HG03108 (cell line): ENCODE measurements around the gene BEST1.
"Not testable (repeated sequence)": the region's sequence is repeated elsewhere in the genome, so short reads cannot be mapped to it uniquely, and the experiment has no call there.

Source experiments
- ATAC-seq: cut with Tn5 transposase; IDR thresholded peaks from one replicate; pipeline ENCODE4 v1.9.1; 2021; ENCODE audit warnings: moderate library complexity; ENCODE audit not compliant: unreplicated experiment

BEST1 gene

DNA sequence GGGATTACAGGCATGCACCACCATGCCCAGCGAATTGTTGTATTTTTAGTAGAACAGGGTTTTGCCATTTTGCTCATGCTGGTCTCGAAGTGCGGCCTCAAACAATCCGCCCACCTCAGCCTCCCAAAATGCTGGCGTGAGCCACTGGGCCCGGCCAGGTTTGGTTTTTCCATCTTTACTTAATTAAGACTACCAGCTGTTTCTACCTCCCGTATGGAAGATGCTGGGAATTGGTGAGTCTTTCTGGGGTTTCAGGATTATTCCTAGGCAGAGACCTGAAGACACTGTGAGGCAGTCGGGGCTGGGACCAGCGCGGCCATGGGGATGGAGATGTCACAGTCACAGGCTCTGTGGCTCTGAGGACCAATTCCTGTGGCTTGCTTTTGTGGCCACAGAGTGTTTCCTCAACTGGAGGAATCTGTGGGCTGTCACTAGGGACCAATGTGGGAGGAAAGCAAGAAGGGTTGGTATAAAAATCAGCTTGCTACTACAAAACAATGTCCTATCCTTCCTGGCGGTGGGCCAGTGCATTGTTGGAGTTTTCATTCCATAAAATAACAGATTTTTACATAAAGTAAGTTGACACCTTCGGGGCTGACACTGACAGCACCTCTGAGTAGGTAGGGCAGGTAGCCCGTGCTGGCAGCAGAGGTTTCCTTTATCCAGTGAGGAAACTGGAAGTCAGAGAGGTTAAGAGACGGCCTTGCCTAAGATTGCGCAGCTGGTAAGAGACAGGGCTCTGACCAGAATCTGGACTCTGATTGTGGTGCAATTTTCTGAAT lies 25.7 kb downstream of the BEST1 start:
- ATAC-seq: no peak

DNA sequence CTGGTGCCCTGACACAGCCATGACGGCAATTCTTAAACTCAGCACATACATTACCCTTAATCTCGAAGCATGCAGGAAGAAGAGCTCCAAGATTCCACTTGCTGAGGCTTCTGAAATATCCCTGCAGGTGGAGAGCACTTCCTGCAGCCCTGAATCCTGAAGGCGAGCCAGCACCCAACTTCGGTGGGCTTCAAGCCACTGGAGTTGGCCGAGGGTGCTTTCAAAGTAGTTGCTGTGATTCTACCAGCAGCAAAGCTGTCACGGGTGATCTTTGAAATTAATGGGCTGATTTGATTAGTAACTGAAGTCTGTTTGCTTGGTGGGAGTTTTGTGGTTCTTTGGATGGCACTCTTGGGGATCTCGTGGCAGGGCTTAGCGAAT lies 26.3 kb downstream of the BEST1 start:
- ATAC-seq: no peak

DNA sequence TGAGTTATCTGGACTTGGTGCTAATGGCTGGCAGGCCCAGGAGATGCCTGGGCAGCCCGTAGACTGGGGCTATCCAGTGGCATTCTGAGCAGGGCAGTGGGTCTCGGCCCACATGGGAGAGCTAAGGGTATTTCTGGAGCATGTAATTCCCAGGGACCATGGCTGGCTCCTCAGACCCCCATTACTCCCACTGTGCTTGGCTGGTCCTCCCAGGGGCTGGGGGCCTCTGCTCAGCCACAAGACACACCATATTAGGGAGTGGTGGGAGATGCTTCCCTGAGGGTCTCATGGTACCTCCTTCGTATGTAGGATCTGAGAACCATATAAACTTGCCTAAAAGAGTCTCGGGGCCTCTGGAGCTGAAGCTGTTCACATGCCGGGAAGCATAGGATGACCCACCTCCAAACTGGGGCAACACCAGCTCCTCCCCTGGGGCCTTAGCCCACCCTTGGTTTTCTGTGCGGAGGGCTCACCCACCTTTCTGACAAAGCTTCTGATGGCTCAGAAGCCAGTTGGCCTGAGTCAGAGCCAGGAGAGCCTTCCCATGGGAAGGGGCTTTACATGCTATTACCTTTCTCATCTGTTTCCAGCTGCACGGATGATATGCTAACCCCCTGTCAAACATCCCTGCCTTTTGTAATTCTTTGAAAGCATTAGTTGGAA lies 26.8 kb downstream of the BEST1 start:
- ATAC-seq: no peak

DNA sequence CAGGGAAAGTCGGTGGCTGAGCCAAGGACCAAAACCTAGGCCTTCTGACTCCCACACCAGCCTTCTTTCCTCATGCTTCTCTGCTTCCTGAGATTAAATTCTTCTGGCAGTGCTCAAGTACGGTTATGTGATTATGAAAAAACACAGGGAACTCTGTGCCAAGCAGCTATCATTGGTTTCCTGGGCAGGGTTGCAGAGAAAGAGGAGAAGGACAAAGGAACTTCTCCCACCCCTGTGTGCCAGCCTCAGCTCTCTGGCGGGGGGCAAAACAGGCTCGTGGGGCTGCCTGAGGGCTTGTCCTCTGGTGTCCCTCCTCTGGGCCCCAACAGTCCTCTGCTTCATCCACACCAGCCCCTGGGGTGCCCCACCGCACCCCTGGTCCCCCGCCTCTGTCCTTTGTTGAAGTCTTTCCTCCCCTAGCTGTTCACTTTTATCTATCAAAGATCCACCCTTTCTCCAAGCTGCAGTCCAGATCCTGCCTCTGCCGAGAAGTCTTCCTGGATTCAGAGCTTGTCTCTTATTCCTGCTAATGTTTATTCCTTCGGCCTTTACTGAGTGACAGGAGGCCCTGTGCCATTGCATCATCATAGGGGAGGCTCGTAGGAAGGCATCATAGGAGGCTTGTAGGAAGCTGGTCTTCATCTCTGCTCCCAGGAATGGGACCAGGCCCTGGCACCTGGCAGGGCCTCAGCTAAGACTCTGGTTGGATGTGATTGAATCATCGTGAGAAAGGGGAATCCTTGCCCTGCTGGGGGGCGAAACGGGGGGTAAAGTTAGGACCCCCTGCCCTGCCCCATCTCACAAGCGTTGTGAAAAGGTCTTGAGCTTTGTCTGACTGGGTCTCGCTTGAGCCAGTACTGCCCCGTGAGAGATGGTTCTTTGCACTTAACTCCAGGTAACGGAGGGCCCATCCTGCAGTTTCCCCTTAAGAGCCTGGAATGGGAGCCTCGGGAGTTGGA lies 28.8 kb downstream of the BEST1 start:
- no peak for ATAC-seq

DNA sequence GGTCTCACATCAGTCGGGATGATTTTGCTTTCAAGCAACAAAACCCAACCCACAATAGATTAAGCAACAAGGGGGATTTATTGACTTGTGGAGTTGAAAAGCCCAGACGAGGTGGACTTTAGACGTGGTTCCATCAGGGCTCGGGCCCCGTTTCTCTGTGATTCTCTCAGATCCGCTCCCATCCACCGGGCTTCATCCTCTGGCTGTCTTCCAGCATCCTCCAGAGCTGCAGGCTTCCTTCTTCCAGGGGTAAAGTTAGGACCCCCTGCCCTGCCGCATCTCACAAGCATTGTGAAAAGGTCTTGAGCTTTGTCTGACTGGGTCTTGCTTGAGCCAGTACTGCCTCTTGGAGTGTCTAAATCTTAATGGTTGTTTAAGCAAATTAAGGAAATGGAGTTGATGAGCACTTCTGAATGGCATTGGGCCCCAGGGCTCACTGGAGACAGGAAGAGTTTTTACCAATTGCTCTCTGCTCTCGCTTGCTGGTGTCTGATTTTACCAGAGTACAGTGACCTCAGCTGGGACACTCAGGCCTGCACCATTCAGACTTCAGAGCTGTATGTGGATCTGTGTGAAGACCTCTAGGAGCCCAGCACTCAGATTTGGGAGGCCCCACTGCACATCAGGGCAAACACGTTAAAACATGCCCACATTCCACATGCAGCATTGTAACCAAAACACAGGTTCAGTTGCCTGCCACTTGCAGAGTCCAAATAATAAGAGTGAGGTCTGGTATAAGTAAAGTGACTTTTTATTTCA lies 30.8 kb downstream of the BEST1 start:
- no peak for ATAC-seq

DNA sequence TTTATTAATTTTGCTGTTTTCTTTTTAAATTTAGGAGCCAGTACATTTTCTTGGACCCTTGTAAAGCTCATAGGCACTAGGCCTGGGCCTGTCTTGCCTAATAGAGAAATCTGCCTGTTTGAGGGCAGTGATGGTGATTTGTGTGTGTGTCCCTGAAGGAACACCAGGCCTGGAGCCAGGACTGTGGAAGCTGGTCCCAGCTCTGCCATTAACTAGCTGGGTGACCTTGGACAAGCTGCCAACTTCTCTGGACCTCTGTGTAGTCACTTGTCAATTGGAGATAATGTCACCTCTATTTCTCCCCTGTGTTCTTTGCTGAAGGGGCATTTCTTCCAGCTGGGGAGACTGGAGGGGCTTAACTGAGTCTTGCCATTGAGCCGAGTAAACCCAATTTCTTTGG lies 33.3 kb downstream of the BEST1 start:
- ATAC-seq: no peak

DNA sequence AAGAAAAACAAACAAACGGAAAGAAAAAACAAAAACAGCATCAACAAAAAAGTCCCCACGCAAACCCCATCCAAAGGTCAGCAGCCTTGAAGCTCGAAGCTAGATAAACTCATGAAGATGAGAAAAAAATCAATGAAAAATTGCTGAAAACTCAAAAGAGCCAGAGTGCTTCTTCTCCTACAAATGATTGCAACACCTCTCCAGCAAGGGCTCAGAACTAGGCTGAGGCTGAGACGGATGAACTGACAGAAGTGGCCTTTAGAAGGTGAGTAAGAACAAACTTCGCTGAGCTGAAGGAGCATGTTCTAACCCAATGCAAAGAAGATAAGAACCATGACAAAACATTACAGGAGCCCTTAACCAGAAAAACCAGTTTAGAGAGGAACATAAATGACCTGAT lies 35.7 kb downstream of the BEST1 start:
- ATAC-seq: no peak

DNA sequence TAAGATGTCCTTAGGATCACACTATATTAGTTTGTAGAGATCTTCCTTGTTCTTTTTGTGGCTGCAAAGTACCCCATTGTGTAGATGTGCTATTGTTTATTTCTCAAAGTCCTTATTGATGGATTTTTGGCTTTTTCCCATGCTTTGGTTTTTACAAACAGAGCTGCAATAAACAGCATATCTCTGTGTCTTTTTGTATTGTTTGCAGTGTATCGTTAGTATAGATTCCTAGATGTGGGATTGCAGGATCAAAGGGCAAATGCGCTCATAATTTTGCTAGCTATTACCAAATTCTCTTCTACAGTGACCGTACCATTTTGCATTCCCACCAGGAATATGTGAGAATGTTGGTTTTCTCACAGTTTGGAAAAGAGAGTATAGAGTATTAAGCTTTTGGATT lies 44.8 kb downstream of the BEST1 start:
- no peak for ATAC-seq

DNA sequence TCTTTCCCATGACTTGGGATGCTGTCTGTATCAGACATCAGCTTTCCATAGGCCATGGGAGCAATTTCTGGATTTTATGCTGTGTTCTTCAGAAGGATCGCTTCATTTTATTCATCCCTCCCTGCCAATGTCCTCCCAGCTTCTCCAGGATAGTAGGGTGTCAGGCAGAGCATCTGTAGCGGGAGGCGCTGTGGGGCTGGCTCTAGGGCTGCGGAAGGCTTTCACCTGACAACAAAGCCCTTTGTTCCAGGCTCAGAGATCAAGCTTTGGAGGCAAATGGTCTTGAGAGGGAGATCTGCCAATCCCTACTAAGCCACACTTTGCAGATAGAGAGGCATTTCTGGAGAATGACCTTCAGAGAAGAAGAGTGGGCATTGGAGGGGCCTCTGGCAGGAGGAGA lies 46.8 kb downstream of the BEST1 start:
- no peak for ATAC-seq

DNA sequence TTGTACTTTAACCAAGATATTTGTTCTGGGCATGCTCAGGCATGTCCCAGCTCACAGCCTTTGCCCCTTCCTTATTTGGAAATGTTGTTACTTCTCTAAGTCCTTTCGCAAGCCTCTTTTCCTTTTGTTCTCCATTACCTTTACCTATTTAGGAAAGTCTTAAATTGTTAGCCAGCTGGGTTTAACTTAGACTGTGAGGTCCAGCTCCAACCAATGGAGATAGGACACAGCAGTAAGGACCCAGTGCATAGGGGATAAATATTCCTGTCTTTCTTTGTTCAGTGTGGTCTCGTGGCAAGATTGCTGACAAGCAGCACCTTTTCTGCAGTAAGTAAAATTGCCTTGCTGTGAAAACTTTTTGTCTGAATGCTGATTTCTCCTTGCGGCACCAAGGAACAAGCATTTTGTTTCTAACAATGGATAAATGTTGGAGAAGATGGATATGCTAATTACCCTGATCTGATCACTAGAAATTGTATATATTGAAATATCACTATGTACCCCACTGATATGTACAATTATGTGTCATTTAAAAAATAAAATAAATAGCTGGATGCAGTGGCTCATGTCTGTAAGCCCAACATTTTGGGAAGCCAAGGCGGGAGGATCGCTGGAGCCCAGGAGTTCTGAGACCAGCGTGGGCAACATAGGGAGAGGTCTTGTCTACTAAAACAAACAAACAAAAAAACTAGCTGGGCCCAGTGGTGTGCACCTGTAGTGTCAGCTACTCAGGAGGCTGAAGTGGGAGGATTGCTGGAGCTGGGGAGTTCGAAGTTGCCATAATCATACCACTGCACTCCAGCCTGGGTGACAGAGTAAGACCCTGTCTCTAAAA lies 49.2 kb downstream of the BEST1 start:
- ATAC-seq: no peak

DNA sequence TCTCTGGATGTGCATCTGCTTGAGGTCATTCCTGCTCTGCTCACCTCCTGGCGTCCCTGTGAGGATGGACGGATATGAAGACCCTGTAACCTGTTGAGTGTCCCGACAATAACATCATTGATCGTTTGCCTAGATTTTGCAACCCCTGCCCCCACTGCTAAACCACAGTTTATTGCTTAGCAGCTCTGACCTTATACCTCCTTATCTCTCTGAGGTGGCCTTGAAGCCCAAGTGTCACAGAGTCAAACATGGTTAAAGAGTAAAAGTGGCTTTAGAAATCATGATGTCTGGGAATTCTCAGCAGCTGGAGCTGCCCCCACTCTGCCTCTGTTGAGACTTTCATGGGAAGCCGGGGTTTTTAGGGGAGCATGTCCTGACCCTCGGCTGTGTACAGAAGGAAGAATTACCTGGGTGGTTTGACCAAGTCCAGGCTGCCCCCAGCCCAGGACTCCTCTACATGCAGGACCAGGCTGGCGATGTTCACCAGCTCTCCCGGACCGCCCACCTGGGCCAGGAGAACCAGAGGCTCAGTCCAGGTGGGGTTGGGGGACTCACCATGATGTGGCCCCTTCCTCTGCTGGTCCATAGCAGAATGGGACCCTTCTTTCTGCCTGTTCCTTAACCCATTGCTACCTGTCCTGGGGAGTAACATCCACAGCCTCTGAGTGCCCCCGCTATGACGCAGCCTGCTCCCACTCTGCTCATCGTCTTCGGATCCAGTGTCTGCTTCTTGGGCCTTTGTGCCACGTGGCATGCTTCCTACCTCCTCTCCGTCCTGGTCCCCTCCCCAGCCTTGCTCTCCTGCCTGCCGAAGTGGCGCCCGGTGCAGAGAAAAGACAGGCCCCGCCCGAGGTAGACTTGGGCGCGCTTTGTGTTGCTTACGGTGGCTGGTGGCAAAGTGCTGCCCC lies 50.6 kb downstream of the BEST1 start:
- no peak for ATAC-seq

DNA sequence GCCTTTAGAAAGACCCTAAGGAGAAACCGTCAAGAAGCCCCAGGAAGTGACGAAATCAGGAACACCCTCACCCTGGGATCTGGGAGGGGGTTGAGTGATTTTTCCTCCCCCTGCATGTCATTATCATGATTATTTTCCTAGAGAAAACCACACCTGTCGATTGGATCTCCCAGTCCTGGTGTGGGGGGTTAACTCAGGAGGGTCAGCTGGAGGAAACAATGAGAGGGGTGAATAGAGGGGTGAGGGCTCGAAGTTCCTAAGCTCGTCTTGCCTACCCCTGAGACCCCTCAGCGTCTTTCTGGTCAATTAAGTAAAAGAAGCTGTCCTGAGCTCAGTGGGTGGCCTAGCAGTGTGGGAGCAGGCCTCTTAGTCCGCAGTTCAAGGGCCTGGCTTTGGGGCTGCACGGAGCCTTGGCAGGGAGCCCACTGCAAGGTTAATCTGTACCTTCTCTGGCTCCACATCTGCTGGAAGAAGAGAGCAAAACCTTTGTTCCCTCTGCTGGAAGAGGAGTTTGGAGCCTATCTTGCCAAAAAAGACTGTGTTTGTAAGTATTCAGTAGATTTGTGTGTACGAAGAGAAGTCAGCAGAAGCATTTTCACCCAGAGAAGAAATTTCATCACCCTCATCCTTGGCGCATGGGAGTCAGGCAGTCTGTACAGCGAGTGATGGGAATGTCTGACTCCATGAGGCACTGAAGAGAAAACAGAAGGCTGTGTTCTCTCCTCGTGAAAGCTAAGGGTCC lies 51.5 kb downstream of the BEST1 start:
- no peak for ATAC-seq

DNA sequence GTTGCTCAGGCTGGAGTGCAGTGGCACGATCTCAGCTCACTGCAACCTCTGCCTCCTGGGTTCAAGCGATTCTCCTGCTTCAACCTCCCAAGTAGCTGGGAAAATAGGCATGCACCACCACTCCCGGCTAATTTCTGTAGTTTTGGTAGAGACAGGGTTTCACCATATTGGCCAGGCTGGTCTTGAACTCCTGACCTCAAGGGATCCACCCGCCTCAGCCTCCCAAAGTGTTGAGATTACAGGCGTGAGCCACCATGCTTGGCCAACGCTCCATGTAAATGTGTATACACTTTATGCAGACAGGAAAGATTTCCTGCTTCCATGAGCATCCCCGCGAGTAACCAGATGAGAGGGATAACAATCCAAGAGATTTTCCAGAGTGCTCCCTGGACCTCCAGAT lies 52.1 kb downstream of the BEST1 start:
- ATAC-seq: not testable (repeated sequence)

DNA sequence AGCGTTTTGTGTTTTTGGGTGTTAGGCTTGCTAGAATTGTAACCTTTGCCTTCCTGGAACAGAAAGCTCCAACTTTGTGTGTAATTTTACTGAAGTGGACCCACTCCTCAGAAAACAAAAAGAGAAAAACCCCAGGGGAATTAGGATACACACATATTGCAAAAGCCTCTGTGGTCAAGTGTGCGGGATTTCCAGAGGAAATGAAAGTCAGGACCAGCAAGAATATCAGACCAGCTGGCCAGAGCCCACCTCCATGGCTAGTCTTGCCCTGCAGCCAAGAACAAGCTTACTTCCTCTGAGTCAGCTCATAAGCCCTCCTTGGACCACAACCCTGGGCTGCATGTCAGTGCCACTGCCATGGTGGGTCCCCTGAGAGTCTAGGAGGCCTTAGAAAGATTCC lies 54.3 kb downstream of the BEST1 start:
- ATAC-seq: no peak

DNA sequence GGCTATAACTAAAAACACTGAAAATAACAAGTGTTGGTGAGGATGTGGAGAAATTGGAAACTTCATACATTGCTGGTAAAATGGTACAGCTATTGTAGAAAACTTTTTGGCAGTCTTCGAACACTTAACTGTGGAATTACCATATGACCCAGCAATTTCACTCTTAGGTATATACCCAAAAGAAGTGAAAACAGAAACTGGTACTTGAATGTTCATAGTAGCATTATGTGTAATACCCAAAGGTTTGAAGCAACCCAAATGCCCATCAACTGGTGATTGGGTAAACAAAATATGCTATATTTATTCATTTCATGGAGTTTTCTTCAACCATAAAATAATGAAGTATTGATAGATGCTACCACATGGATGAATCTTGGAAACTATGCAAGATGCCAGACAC lies 58.0 kb downstream of the BEST1 start:
- ATAC-seq: no peak

DNA sequence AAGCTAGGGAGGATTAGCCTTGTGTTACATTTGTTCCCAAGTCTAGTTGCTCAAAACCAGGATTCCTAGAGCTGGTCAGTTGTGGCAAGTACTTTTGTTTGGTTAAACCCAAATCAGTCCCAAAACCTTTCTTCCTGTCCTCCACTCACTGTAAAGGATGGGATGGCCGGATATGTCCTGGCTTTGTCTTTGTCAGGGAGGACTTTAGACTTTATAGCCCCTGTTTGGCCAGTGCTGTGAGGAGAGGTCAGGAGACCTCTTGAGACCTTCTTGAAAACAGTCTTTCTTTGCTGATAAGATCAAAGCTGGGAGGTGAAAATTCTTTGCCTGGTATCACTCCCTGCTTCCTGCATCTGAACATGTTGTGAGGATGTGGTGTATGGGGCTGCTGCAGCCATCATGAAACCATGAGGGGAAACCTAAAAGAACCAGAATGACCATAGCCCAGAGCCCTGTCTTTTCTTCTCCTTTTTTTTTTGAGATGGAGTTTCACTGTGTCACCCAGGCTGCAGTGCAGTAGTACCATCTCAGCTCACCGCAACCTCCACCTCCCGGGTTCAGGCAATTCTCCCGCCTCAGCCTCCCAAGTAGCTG lies 60.9 kb downstream of the BEST1 start:
- ATAC-seq: no peak

DNA sequence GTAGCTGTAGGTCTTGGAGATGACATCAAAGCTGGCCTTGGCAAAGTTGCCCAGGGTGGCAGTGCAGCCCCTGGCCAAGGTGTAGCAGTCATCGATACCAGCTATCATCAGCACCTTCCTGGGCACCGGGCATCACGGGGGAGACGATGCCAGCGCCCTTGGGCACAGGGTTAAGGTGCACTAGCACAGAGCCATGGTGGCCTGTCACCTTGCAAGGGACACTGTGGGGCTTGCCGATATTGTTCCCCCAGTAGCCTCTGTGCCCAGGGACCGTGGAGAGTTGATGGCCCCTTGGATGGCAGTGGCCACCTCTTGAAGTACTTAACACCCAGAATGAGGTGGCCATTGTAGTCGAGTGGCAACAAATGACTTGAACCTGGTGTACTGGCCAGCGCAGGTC lies 61.7 kb downstream of the BEST1 start:
- ATAC-seq: no peak

DNA sequence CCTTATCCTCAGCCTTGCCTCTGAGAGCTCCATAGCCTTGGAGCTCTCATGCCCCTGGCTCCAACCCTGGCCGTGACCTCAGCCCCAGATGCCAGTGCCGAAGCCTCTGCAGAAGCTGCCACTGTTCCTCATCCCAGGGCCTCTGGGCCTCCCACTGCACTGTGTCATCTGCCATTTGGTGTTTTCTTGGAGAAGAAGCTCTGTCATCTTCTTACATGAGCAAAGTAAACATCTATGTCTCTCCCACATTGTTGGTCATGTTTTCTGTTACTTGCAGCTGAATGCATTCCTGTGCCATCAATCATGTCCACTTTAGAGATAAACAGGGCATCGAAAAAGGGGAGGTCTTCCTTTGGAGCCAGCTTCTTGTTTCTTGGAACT lies 62.3 kb downstream of the BEST1 start:
- no peak for ATAC-seq
